A673 (cell line): ENCODE results near the gene CD1C. TPM values are rescaled to one million over a fixed set of nuclear protein-coding genes. Genes with fewer than 3 reads are reported as not detected.
"Not testable (repeated sequence)": the region's sequence is repeated elsewhere in the genome, so short reads cannot be mapped to it uniquely, and the experiment has no call there.

Experiments
- BruUV-seq: library from RNA; stranded (reverse); fragments of 400-500 nt; replicated peaks from 2 replicates; lab custom pipeline; 2021; lab: Mats Ljungman, UMichigan
- CTCF ChIA-PET: fragments of 300-600 bp; sonication (Branson Sonifier 250); formaldehyde crosslinking; loops from one replicate; lab custom pipeline; 2022; ENCODE audit warnings: antibody characterized with exemption; lab: Charles Lee
- POLR2A ChIA-PET: fragments of 300-600 bp; sonication (Branson Sonifier 250); formaldehyde crosslinking; loops from one replicate; lab custom pipeline; 2022; ENCODE audit warnings: antibody characterized with exemption; ENCODE audit not compliant: low non-redundant PET; lab: Charles Lee
- DNase-seq: peaks from one replicate; pipeline ENCODE4 v3.0.0-alpha.2; 2015; ENCODE audit warnings: low spot score
- H3K27ac ChIP-seq: fragments of 200-600 bp; sonication (generic); 2 replicates; pipeline ENCODE4 v1.5.1; 2016; ENCODE audit warnings: mixed run types, low read depth, mild to moderate bottlenecking, mixed read lengths, antibody characterized with exemption, low read length; ENCODE audit not compliant: poor library complexity, severe bottlenecking
- H3K27me3 ChIP-seq: fragments of 200-600 bp; sonication (generic); replicated peaks from 2 replicates; pipeline ENCODE4 v1.6.1; 2017; ENCODE audit warnings: mixed run types, low read depth, mild to moderate bottlenecking, mixed read lengths, antibody characterized with exemption, low read length; ENCODE audit not compliant: insufficient read depth, poor library complexity
- H3K36me3 ChIP-seq: fragments of 200-600 bp; sonication (generic); 2 replicates; pipeline ENCODE4 v1.6.1; 2016; ENCODE audit warnings: mixed run types, mild to moderate bottlenecking, mixed read lengths, antibody characterized with exemption, low read length; ENCODE audit not compliant: insufficient read depth, poor library complexity, severe bottlenecking
- H3K4me1 ChIP-seq: fragments of 200-600 bp; sonication (generic); 2 replicates; pipeline ENCODE4 v1.6.1; 2017; ENCODE audit warnings: mixed run types, mild to moderate bottlenecking, mixed read lengths, antibody characterized with exemption, low read length; ENCODE audit not compliant: insufficient read depth, poor library complexity, severe bottlenecking
- H3K4me3 ChIP-seq: fragments of 200-600 bp; sonication (generic); 2 replicates; pipeline ENCODE4 v1.5.1; 2016; ENCODE audit warnings: low read depth, mixed run types, mild to moderate bottlenecking, mixed read lengths, low read length; ENCODE audit not compliant: poor library complexity, severe bottlenecking
- H3K9me3 ChIP-seq: fragments of 200-600 bp; sonication (generic); 2 replicates; pipeline ENCODE4 v1.6.1; 2016; ENCODE audit warnings: mixed run types, low read depth, mild to moderate bottlenecking, mixed read lengths, antibody characterized with exemption, low read length; ENCODE audit not compliant: poor library complexity, severe bottlenecking
- CTCF ChIP-seq: fragments of 300-800, 200-600 bp; sonication (generic); conservative IDR thresholded peaks from 2 replicates; pipeline ENCODE4 v1.5.1; 2017; ENCODE audit warnings: low read depth, mild to moderate bottlenecking, antibody characterized with exemption, low read length, moderate library complexity, mixed read lengths
- EZH2 ChIP-seq: fragments of 200-600 bp; sonication (generic); IDR thresholded peaks from 2 replicates; pipeline ENCODE4 v1.6.1; 2017; ENCODE audit warnings: borderline replicate concordance, low read depth, mild to moderate bottlenecking, mixed read lengths, antibody characterized with exemption, low read length; ENCODE audit not compliant: poor library complexity, severe bottlenecking
- intact Hi-C: fragments of 100-400 bp; cut with micrococcal nuclease; formaldehyde crosslinking; loops from one replicate; pipeline ENCODE4 v1.10.0; 2022; ENCODE audit not compliant: unreplicated experiment
- total RNA-seq: library from RNA; stranded (reverse); gene quantifications from 2 replicates; pipeline ENCODE4 v1.2.3, GENCODE V29; 2021

CD1C gene
- total RNA-seq, 1 experiment from 2014 or later: not detected

GRCh38 chr1:158255656-158256055, 34.1 kb upstream of the CD1C start:
- Histone ChIP-seq H3K4me1 (no peaks in the 10 kb centered on the region), H3K36me3 (no peaks in the 10 kb centered on the region), H3K27me3 (peaks cover 74% of the 10 kb centered on the region), H3K4me3 (no peak overlapping the region), H3K27ac (no peak overlapping the region), H3K9me3 (no peaks in the 10 kb centered on the region)
- BruUV-seq: no TSS peak
- intact Hi-C loops: no loop called here
- TF ChIP-seq EZH2: no peak
- no peak for TF ChIP-seq CTCF
- ChIA-PET POLR2A (no interaction called here), CTCF (no interaction called here)
- no peak for DNase-seq

- DNase-seq, CTCF ChIA-PET, H3K27ac ChIP-seq, H3K36me3 ChIP-seq, H3K4me3 ChIP-seq, POLR2A ChIA-PET, H3K4me1 ChIP-seq, intact Hi-C loops, H3K9me3 ChIP-seq, BruUV-seq: not testable (repeated sequence)
- H3K27me3 ChIP-seq: peaks cover 75% of the 10 kb centered on the region
Measured at GRCh38 chr1:158256747-158257146, 33.0 kb upstream of the CD1C start.

- Histone ChIP-seq H3K27me3 (peaks cover 70% of the 10 kb centered on the region), H3K4me1 (no peaks in the 10 kb centered on the region), H3K27ac (no peak overlapping the region), H3K4me3 (no peak overlapping the region), H3K9me3 (no peaks in the 10 kb centered on the region), H3K36me3 (no peaks in the 10 kb centered on the region)
- TF ChIP-seq EZH2 (no peak), CTCF (no peak)
- DNase-seq: no peak
- intact Hi-C loops: no loop called here
- BruUV-seq: no TSS peak
- POLR2A ChIA-PET: no interaction called here
- CTCF ChIA-PET: no interaction called here
Measured at GRCh38 chr1:158257888-158258287, 31.8 kb upstream of the CD1C start.

- H3K27me3 ChIP-seq: peaks cover 63% of the 10 kb centered on the region
- intact Hi-C loops: no loop called here
- ChIA-PET CTCF (no interaction called here), POLR2A (no interaction called here)
- no peak for DNase-seq
- BruUV-seq: no TSS peak
- no peaks in the 10 kb centered on the region for H3K36me3 ChIP-seq
- no peak overlapping the region for H3K27ac ChIP-seq
- H3K9me3 ChIP-seq: no peaks in the 10 kb centered on the region
- H3K4me1 ChIP-seq: no peaks in the 10 kb centered on the region
- no peak overlapping the region for H3K4me3 ChIP-seq
- TF ChIP-seq CTCF (no peak), EZH2 (no peak)
Measured at GRCh38 chr1:158259117-158259516, 30.6 kb upstream of the CD1C start.
